K562 (cell line): ENCODE data around the gene PLA1A.

Source experiments
- ARNT ChIP-seq, 2 experiments: fragments of 450-650 bp; IDR thresholded peaks; 2 replicates each; pipeline ENCODE4 v1.6.1; 2016; ENCODE audit warnings: mild to moderate bottlenecking in 1 of 2
- ATF7 ChIP-seq: fragments of 450-650 bp; IDR thresholded peaks from 2 replicates; pipeline ENCODE4 v1.7.1; 2014; ENCODE audit warnings: mild to moderate bottlenecking, moderate library complexity
- CCAR2 ChIP-seq: fragments of 200-400 bp; formaldehyde crosslinking; IDR thresholded peaks from 2 replicates; pipeline ENCODE4 v1.6.1; 2017; ENCODE audit warnings: mild to moderate bottlenecking, low read depth, low read length
- EP300 ChIP-seq: IDR thresholded peaks from 2 replicates; pipeline ENCODE4 v1.6.1; 2012; ENCODE audit warnings: low read length, improper control_type of control experiment
- FOS ChIP-seq: IDR thresholded peaks from 3 replicates; pipeline ENCODE4 v1.6.1; 2011; ENCODE audit not compliant: insufficient read length; ENCODE audit errors: extremely low read depth
- JUN ChIP-seq, 2 experiments: sonication (generic) in 1 of 2; formaldehyde crosslinking in 1 of 2; IDR thresholded peaks; 2 replicates each; pipeline versions ENCODE4 v1.6.1 to v1.8.0; 2012 to 2022; ENCODE audit warnings: borderline replicate concordance in 2 of 2, mild to moderate bottlenecking in 2 of 2, improper control_type of control experiment in 1 of 2, low read depth in 1 of 2, low read length in 1 of 2, missing genetic modification reagents in 1 of 2
- RNF2 ChIP-seq: sonication (generic); IDR thresholded peaks from 2 replicates; pipeline ENCODE4 v1.6.1; 2016
- SIN3A ChIP-seq, 2 experiments: fragments of 150-350 bp in 1 of 2; IDR thresholded peaks; 2 replicates each; pipeline ENCODE4 v1.6.1; 2011 to 2016; ENCODE audit warnings: borderline replicate concordance in 2 of 2, low read depth in 2 of 2, low read length in 2 of 2, mild to moderate bottlenecking in 2 of 2, moderate library complexity in 2 of 2; ENCODE audit not compliant: control insufficient read depth in 1 of 2
- ZNF707 ChIP-seq: fragments of 250-450 bp; sonication (Bioruptor Pico); conservative IDR thresholded peaks from 2 replicates; pipeline ENCODE4 v1.8.0; 2022; ENCODE audit warnings: inconsistent platforms, mild to moderate bottlenecking, moderate library complexity

- TF ChIP-seq EP300 (no peak), ARNT (IDR thresholded peaks at IDR 0.05) (no peak), RNF2 (no peak), ZNF707 (CRISPR knock-in tag) (no peak), FOS (no peak), SIN3A (IDR thresholded peaks at IDR 0.05; ENCODE audit: borderline replicate concordance in 2 of 2, control insufficient read depth in 1 of 2, low read depth in 2 of 2, low read length in 2 of 2) (no peak), JUN (IDR thresholded peaks at IDR 0.05; ENCODE audit: borderline replicate concordance, low read depth, low read length) (no peak), JUN (CRISPR knock-in tag; IDR thresholded peaks at IDR 0.05; ENCODE audit: borderline replicate concordance) (no peak), CCAR2 (no peak), ATF7 (no peak)
Observed at GRCh38 chr3:119658994-119659393, 61.3 kb downstream of the PLA1A start.
